Skeletal muscle cell (primary cell): ENCODE data around the gene ADGRV1.
"Not testable (repeated sequence)": the region's sequence is repeated elsewhere in the genome, so short reads cannot be mapped to it uniquely, and the experiment has no call there.

Experiments used
- DNase-seq: peaks from one replicate; pipeline ENCODE4 v3.0.0-alpha.2; 2010; ENCODE audit warnings: low read depth
- H3K4me3 ChIP-seq: 2 replicates; pipeline ENCODE4 v1.5.1; 2011; ENCODE audit warnings: low read depth, mild to moderate bottlenecking, control low read depth, low read length, moderate library complexity

The ADGRV1 gene

GRCh38 chr5:90549729-90550275 lies 8.8 kb upstream of the ADGRV1 start:
- H3K4me3 ChIP-seq: no peak overlapping the region
- DNase-seq: no peak

GRCh38 chr5:90550963-90551362 lies 7.6 kb upstream of the ADGRV1 start:
- H3K4me3 ChIP-seq: no peak overlapping the region
- DNase-seq: no peak

- H3K4me3 ChIP-seq: no peak overlapping the region
- no peak for DNase-seq
Measured at GRCh38 chr5:90551376-90551775, 7.2 kb upstream of the ADGRV1 start.

- DNase-seq: no peak
- no peak overlapping the region for H3K4me3 ChIP-seq
Measured at GRCh38 chr5:90553711-90554110, 4.9 kb upstream of the ADGRV1 start.

GRCh38 chr5:90554358-90555006 lies 4.1 kb upstream of the ADGRV1 start:
- no peak for DNase-seq

GRCh38 chr5:90555666-90556065 lies 2.9 kb upstream of the ADGRV1 start:
- no peak overlapping the region for H3K4me3 ChIP-seq
- no peak for DNase-seq

More at GRCh38 chr5:90554358-90555006, 4.1 kb upstream of the ADGRV1 start:
- H3K4me3 ChIP-seq: no peak overlapping the region

GRCh38 chr5:90557391-90557790 lies 1.2 kb upstream of the ADGRV1 start:
- H3K4me3 ChIP-seq: no peak overlapping the region
- DNase-seq: no peak

GRCh38 chr5:90557871-90558270 lies 726 bp upstream of the ADGRV1 start:
- peak overlapping the region; percentile 43 for H3K4me3 ChIP-seq
- DNase-seq: no peak

GRCh38 chr5:90560771-90561170 lies 2.2 kb downstream of the ADGRV1 start:
- H3K4me3 ChIP-seq: no peak overlapping the region
- DNase-seq: no peak

- DNase-seq: no peak
- H3K4me3 ChIP-seq: no peak overlapping the region
Measured at GRCh38 chr5:90561766-90562165, 3.2 kb downstream of the ADGRV1 start.

- DNase-seq: no peak
- no peak overlapping the region for H3K4me3 ChIP-seq
Measured at GRCh38 chr5:90562341-90562740, 3.7 kb downstream of the ADGRV1 start.

GRCh38 chr5:90563108-90563507 lies 4.5 kb downstream of the ADGRV1 start:
- H3K4me3 ChIP-seq: no peak overlapping the region
- no peak for DNase-seq

GRCh38 chr5:90565491-90565890 lies 6.9 kb downstream of the ADGRV1 start:
- no peak overlapping the region for H3K4me3 ChIP-seq
- DNase-seq: no peak

GRCh38 chr5:90569084-90569483 lies 10.5 kb downstream of the ADGRV1 start:
- no peak overlapping the region for H3K4me3 ChIP-seq
- no peak for DNase-seq

- H3K4me3 ChIP-seq: no peak overlapping the region
Measured at GRCh38 chr5:90570034-90570433, 11.4 kb downstream of the ADGRV1 start.

GRCh38 chr5:90571147-90571773 lies 12.7 kb downstream of the ADGRV1 start:
- DNase-seq: no peak
- H3K4me3 ChIP-seq: no peak overlapping the region

More at GRCh38 chr5:90570034-90570433, 11.4 kb downstream of the ADGRV1 start:
- DNase-seq: no peak

- no peak overlapping the region for H3K4me3 ChIP-seq
- DNase-seq: no peak
Measured at GRCh38 chr5:90575712-90576111, 17.1 kb downstream of the ADGRV1 start.

- not testable (repeated sequence) for DNase-seq, H3K4me3 ChIP-seq
Measured at GRCh38 chr5:90576566-90576965, 18.0 kb downstream of the ADGRV1 start.

- not testable (repeated sequence) for H3K4me3 ChIP-seq, DNase-seq
Measured at GRCh38 chr5:90579905-90580304, 21.3 kb downstream of the ADGRV1 start.

- no peak for DNase-seq
- H3K4me3 ChIP-seq: no peak overlapping the region
Measured at GRCh38 chr5:90581956-90582355, 23.4 kb downstream of the ADGRV1 start.
